Mucosa of rectum (tissue), 2 donors: ENCODE results near the gene EXOSC9.

ENCODE experiments used
- H3K27ac ChIP-seq, 2 donors: one replicate each; pipeline ENCODE4 v1.7.0; 2013; ENCODE audit warnings: inconsistent platforms in 2 of 2, low read depth in 2 of 2, low read length in 2 of 2
- H3K27me3 ChIP-seq, 2 donors: one replicate each; pipeline ENCODE4 v1.7.0; 2013; ENCODE audit warnings: low read length in 2 of 2; ENCODE audit not compliant: control insufficient read depth in 2 of 2, insufficient read depth in 2 of 2
- H3K36me3 ChIP-seq, 2 donors: one replicate each; pipeline ENCODE4 v1.7.0; 2013; ENCODE audit warnings: low read length in 2 of 2; ENCODE audit not compliant: control insufficient read depth in 2 of 2, insufficient read depth in 2 of 2
- H3K4me1 ChIP-seq, 2 donors: one replicate each; pipeline ENCODE4 v1.7.0; 2013; ENCODE audit warnings: low read length in 2 of 2, mild to moderate bottlenecking in 1 of 2; ENCODE audit not compliant: control insufficient read depth in 2 of 2, insufficient read depth in 2 of 2
- H3K4me3 ChIP-seq, 2 donors: one replicate each; pipeline ENCODE4 v1.7.0; 2013; ENCODE audit warnings: low read length in 2 of 2
- H3K9ac ChIP-seq, 2 donors: one replicate each; pipeline ENCODE4 v1.7.0; 2013; ENCODE audit warnings: low read length in 2 of 2, low read depth in 1 of 2, mild to moderate bottlenecking in 1 of 2
- H3K9me3 ChIP-seq, 2 donors: one replicate each; pipeline ENCODE4 v1.7.0; 2013; ENCODE audit warnings: low read length in 2 of 2; ENCODE audit not compliant: control insufficient read depth in 2 of 2
- donor health status: healthy.
- donor health status: Normal muscosa, but diverticular disease.

Gene EXOSC9

GRCh38 chr4:121786221-121786620, 14.9 kb upstream of the EXOSC9 start:
- no peak overlapping the region for H3K27ac ChIP-seq
- H3K4me1 ChIP-seq = no peaks in the 10 kb centered on the region
- no peak overlapping the region for H3K4me3 ChIP-seq
- H3K9ac ChIP-seq = no peak overlapping the region
- no peaks in the 10 kb centered on the region for H3K27me3 ChIP-seq
- H3K9me3 ChIP-seq = no peaks in the 10 kb centered on the region
- no peaks in the 10 kb centered on the region for H3K36me3 ChIP-seq

GRCh38 chr4:121788896-121789295, 12.2 kb upstream of the EXOSC9 start:
- H3K9ac ChIP-seq = no peak overlapping the region
- no peaks in the 10 kb centered on the region for H3K27me3 ChIP-seq

GRCh38 chr4:121789455-121789854, 11.7 kb upstream of the EXOSC9 start:
- H3K9me3 ChIP-seq = no peaks in the 10 kb centered on the region
- H3K27ac ChIP-seq = no peak overlapping the region
- no peaks in the 10 kb centered on the region for H3K36me3 ChIP-seq
- H3K4me3 ChIP-seq = no peak overlapping the region
- no peaks in the 10 kb centered on the region for H3K4me1 ChIP-seq
- no peaks in the 10 kb centered on the region for H3K27me3 ChIP-seq
- no peak overlapping the region for H3K9ac ChIP-seq

More at GRCh38 chr4:121788896-121789295, 12.2 kb upstream of the EXOSC9 start:
- Histone ChIP-seq H3K4me1 (no peaks in the 10 kb centered on the region), H3K9me3 (no peaks in the 10 kb centered on the region), H3K4me3 (no peak overlapping the region), H3K36me3 (no peaks in the 10 kb centered on the region), H3K27ac (no peak overlapping the region)

- Histone ChIP-seq H3K4me1 (no peaks in the 10 kb centered on the region), H3K9ac (no peak overlapping the region), H3K36me3 (no peaks in the 10 kb centered on the region), H3K27me3 (no peaks in the 10 kb centered on the region), H3K27ac (no peak overlapping the region), H3K4me3 (no peak overlapping the region), H3K9me3 (no peaks in the 10 kb centered on the region)
Measured at GRCh38 chr4:121789960-121790829, 10.9 kb upstream of the EXOSC9 start.

GRCh38 chr4:121790976-121791375, 10.1 kb upstream of the EXOSC9 start:
- Histone ChIP-seq H3K9ac (no peak overlapping the region), H3K9me3 (no peaks in the 10 kb centered on the region), H3K27ac (no peak overlapping the region), H3K4me1 (no peaks in the 10 kb centered on the region), H3K4me3 (no peak overlapping the region), H3K27me3 (no peaks in the 10 kb centered on the region), H3K36me3 (no peaks in the 10 kb centered on the region)

GRCh38 chr4:121791481-121791880, 9.6 kb upstream of the EXOSC9 start:
- Histone ChIP-seq H3K9ac (no peak overlapping the region), H3K4me1 (no peaks in the 10 kb centered on the region), H3K4me3 (no peak overlapping the region), H3K27ac (no peak overlapping the region), H3K36me3 (no peaks in the 10 kb centered on the region), H3K27me3 (no peaks in the 10 kb centered on the region), H3K9me3 (no peaks in the 10 kb centered on the region)

GRCh38 chr4:121792966-121793365, 8.2 kb upstream of the EXOSC9 start:
- no peak overlapping the region for H3K4me3 ChIP-seq
- H3K27me3 ChIP-seq = no peaks in the 10 kb centered on the region
- no peak overlapping the region for H3K9ac ChIP-seq
- H3K4me1 ChIP-seq = no peaks in the 10 kb centered on the region
- H3K27ac ChIP-seq = no peak overlapping the region
- H3K36me3 ChIP-seq = no peaks in the 10 kb centered on the region
- H3K9me3 ChIP-seq = no peaks in the 10 kb centered on the region

- Histone ChIP-seq H3K36me3 (no peaks in the 10 kb centered on the region), H3K4me3 (no peak overlapping the region), H3K27ac (no peak overlapping the region), H3K9me3 (no peaks in the 10 kb centered on the region), H3K27me3 (no peaks in the 10 kb centered on the region), H3K4me1 (no peaks in the 10 kb centered on the region), H3K9ac (no peak overlapping the region)
Measured at GRCh38 chr4:121794505-121795188, 6.5 kb upstream of the EXOSC9 start.

- H3K4me3 ChIP-seq = no peak overlapping the region
- H3K4me1 ChIP-seq = no peaks in the 10 kb centered on the region
- H3K36me3 ChIP-seq = no peaks in the 10 kb centered on the region
Measured at GRCh38 chr4:121796283-121796682, 4.8 kb upstream of the EXOSC9 start.

GRCh38 chr4:121799208-121799823, 1.8 kb upstream of the EXOSC9 start:
- H3K9ac ChIP-seq = no peak overlapping the region
- peaks cover 0 to 2% of the 10 kb centered on the region in 2 donors for H3K27me3 ChIP-seq
- no peak overlapping the region for H3K27ac ChIP-seq
- no peak overlapping the region for H3K4me3 ChIP-seq
- peaks cover 4 to 7% of the 10 kb centered on the region in 2 donors for H3K36me3 ChIP-seq
- H3K9me3 ChIP-seq = no peaks in the 10 kb centered on the region
- H3K4me1 ChIP-seq = peaks cover 0 to 7% of the 10 kb centered on the region in 2 donors

More at GRCh38 chr4:121796283-121796682, 4.8 kb upstream of the EXOSC9 start:
- Histone ChIP-seq H3K27me3 (peaks cover 0 to 2% of the 10 kb centered on the region in 2 donors), H3K9me3 (no peaks in the 10 kb centered on the region), H3K27ac (no peak overlapping the region), H3K9ac (no peak overlapping the region)
